SKM-1 treated with dmso at 0.1 percent for 144 hours (cell line): ENCODE measurements around the gene ELAPOR1.

Experiments
- DNase-seq: peaks from one replicate; lab custom pipeline; 2025; ENCODE audit not compliant: unreplicated experiment; lab: John Stamatoyannopoulos, UW

The ELAPOR1 gene, protein sequence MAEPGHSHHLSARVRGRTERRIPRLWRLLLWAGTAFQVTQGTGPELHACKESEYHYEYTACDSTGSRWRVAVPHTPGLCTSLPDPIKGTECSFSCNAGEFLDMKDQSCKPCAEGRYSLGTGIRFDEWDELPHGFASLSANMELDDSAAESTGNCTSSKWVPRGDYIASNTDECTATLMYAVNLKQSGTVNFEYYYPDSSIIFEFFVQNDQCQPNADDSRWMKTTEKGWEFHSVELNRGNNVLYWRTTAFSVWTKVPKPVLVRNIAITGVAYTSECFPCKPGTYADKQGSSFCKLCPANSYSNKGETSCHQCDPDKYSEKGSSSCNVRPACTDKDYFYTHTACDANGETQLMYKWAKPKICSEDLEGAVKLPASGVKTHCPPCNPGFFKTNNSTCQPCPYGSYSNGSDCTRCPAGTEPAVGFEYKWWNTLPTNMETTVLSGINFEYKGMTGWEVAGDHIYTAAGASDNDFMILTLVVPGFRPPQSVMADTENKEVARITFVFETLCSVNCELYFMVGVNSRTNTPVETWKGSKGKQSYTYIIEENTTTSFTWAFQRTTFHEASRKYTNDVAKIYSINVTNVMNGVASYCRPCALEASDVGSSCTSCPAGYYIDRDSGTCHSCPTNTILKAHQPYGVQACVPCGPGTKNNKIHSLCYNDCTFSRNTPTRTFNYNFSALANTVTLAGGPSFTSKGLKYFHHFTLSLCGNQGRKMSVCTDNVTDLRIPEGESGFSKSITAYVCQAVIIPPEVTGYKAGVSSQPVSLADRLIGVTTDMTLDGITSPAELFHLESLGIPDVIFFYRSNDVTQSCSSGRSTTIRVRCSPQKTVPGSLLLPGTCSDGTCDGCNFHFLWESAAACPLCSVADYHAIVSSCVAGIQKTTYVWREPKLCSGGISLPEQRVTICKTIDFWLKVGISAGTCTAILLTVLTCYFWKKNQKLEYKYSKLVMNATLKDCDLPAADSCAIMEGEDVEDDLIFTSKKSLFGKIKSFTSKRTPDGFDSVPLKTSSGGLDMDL

DNA sequence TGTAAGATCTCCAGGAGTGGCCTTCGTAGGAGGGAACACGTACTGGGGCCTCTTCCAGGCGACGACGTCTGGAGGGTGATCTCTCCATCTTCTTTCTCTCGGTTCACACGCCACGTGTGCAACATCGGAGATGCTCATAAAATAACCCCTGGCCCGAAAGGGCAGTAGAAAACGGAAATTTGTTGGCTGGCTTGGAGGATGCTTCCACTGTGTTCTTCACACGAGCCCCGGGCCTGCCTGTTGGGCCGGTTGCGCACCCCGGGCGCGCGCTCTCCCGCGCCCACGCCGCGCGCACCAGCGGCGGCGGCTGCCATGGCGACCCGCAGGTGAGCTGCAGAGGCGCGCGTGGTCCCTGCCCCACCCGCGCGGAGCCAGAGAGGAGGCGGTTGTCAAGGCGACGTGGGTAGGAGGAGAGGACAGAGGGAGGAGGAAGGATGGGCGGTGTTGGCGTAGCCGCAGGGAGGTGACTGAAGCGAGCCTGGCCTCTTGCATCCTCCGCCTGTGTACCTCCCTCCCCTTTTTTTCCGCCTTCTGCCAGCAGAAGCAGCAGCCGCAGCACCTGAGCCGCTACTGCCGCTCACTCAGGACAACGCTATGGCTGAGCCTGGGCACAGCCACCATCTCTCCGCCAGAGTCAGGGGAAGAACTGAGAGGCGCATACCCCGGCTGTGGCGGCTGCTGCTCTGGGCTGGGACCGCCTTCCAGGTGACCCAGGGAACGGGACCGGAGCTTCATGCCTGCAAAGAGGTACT is at the start of gene ELAPOR1:
TSS of gene ELAPOR1 (plus strand) at position 526 of the 752 bp plus-strand sequence. CDS start at position 595, 69 bp downstream.
- DNase-seq: no peak

DNA sequence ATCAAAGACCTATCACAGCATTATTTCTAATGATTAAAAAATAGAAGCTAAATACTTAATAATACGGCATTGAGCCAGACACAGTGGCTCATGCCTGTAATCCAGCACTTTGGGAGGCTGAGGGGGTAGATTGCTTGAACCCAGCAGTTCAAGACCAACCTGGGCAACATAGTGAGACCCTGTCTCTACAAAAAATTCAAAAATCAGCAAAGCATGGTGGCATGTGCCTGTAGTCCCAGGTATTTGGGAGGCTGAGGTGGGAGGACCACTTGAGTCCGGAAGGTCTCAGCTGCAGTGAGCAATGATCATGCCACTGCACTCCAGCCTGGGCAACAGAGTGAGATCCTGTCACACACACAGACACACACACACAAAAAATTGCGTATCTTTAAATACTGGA is 48.8 kb upstream of the ELAPOR1 start:
- DNase-seq: no peak

DNA sequence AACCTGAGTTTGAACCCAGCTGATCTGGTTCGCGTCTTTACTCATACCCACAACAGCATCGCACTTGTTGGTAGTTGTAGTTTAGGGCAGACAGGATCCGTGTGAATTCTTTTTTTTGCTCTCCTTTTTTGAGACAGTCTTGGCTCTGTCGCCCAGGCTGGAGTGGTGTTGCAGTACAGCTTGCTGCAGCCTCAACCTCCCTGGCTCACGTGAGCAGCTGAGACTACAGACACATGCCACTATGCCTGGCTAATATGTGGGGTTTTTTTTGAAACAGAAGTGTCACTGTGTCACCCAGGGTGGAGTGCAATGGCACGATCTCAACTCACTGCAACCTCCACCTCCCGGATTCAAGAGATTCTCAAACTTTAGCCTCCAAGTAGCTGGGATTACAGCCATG is 46.0 kb upstream of the ELAPOR1 start:
- DNase-seq: no peak

DNA sequence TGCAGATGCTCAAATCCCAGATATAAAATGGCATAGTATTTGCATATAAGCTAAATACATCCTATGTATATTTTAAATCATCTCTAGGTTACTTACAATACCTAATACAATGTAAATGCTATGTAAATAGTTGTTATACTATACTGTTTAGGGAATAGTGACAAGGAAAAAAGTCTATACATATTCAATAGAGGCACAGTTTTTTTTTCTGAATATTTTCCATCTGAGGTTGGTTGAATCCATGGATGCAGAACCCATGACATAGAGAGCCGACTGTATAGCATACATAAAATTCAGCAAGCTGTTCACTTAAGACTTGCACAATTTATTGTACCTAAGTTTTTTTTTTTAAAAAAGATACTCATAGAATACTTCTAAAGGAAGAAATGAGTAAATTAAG is 44.6 kb upstream of the ELAPOR1 start:
- DNase-seq: no peak

DNA sequence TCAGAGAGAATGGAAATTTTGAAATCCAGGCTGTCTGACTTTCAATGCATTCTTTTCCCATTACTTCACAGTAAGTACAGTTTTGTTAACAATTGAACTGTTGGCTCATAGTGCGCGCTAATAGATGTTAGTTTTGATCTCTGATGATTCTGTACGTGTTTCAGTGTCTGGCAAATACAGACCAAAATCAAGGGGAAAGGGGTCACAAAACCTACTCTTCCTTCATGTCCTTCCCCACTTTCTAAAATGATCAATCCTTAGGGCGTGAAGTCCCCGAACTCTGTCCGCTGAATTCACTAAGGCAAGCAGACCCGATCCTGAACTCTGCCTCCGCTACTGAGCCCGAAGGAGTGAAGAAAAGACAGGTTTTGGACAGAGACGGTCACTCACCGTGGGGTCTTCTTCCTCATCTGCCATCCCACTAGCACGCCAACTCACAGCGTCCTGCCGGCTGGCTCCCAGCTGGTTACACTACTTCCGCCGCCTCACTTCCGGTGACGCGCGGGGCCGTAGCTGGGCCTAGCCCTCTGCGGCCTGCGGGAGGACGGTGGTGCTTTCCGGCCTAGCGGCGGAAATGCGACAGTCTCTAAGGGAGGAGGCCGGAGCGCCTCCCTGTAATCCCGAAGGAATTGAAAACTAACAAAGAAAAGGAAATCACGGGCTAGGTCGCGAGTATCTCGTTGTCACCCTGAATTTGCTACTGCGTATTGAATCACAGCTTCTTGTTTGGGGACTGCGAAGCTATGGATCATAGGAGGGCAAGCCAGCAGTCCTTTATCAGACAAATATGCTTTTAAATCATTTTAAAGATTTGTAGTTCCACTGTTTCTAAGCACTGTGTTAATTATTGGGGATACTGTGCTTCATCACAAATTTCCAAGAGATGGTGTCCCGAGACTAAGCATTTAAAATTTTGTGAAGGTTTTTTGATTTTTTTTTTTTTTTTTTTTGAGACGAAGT is 38.1 kb upstream of the ELAPOR1 start, which contains the start of gene TAF13:
TSS of gene TAF13 (minus strand) at position 473 of the 960 bp plus-strand sequence. CDS start at position 417, 56 bp downstream.
- DNase-seq: peak; percentile 91

DNA sequence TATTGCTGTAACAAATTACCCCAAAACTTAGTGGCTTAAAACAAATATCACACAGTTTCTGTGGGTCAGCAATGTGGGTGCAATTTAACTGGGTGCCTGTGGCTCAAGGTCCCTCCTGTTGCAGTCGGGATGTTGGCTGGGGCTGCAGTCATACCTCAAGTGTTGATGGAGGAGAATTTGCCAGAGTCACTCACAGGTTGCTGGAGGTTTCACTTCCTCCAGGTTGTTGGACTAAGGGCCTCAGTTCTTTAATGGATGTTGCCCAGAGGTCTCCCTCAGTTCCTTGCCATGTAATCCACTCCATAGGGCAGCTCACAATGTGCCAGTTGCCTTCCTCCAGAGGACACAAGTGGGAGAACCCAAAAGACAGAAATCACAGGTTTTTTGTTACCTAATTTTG is 35.6 kb upstream of the ELAPOR1 start:
- DNase-seq: no peak

DNA sequence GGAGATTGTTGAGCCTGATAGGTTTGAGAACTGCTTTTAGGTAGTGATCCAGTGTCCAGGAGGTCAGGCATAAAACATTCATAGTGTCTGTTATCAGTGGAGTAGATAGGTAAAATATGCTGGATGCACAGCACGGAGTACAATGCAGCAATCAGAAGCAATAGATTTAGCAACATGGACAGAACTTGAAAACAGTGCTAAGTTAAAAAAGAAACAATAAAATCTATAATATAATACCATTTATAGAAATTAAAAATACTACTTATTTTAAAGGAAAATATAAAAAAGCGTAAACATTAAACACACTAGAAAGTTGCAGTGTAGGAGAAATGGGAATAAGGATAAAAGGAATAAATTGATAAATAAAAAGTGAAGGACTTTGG is 34.7 kb upstream of the ELAPOR1 start:
- DNase-seq: no peak

DNA sequence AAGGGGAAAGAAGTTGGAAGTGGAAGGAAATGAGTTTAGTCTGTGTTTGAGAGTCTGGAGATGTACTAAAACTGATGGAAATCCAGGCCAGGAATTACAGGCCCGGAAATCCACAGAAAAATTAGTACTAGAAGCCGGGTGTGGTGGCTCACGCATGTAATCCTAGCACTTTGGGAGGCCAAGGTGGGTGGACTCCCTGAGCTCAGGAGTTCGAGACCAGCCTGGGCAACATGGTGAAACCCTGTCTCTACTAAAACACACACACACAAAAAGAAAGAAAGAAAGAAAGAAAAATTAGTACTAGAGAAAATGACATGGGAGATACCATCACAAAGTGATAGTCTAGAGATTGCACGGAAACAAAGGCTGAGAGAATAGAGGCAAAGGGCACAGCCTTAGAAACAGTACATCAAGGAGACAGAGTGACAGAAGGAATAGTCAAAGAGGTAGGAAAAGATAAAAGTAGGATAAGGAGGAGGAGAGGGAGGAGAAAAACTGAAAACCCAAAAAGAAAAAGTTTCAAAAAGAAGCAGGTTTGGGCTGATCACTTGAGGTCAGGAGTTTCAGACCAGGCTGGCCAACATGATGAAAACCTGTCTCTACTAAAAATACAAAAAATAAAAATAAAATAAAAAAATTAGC is 33.4 kb upstream of the ELAPOR1 start:
- no peak for DNase-seq

DNA sequence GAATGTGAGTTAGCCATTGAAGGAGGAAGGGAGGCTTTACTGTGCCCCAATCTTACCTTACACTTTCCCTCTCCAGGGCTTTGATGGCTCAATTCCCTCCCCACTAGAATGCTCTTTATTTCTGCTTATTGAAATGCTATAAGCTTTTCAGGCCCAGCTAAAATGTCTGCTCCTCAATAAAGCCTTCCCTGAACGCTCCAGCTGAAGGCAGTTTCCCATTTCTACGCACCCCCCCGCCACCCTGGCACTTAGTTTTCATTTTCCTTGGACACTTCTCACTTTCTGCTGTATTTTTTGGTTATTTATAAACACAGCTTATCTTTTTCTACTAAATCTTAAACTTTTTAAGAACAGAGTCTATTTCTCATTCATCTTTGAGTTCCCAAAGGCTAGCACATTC is 30.4 kb upstream of the ELAPOR1 start:
- no peak for DNase-seq

DNA sequence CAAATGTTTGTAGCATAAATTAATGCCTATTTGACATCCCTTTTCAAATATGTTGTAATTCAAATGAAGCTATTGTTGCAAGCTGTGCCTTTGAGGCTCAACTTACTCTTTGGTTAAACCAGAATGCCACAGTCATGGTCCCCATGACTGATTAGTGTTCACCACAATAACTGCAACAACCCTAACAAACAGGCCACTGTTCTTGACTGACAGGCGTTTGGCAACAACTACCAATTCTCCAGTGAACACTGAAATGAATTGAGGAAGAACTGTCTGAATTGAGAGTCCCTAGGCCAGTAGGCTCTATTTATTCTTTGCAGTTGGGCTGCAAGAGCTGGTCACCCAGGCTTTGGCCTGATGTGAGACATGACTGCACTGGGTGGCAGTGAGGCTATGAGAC is 30.0 kb upstream of the ELAPOR1 start:
- DNase-seq: no peak

DNA sequence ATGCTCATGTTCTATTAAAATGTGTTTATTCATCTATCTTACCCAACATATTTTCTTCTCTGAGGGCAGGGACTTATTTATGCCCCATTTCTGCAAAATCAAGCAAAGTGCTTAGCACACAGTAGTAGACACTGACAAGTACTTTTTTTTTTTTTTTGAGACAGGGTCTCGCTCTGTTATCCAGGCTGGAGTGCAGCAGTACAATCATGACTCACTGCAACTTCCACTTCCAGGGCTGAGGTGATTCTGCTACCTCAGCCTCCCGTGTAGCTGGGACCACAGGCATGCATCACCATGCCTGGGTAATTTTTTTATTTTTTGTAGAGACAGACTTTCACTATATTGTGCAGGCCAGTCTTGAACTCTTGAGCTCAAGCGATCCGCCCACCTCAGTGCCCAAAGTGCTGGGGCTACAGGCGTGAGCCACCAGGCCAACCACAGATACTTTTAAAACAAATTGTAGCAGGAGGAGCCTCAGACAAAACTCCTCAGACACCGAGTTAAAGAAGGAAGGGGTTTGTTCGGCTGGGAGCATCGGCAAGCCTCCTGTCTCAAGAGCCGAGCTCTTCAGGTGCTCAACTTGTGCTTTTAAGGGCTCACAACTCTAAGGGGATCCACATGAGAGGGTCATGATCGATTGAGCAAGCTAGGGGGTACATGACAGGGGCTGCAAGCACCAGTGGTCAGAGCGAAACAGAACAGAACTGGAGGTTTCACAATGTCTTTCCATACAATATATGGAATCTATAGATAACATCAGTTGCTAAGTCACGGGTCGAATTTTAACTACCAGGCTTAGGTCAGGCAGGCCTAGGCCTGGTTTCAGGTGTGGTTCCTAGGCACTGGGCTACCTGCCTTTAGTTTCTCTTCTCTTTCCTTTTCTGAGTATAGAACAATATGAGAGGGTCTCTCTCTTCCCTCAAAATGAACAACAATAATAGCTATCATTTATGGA is 29.1 kb upstream of the ELAPOR1 start:
- no peak for DNase-seq

DNA sequence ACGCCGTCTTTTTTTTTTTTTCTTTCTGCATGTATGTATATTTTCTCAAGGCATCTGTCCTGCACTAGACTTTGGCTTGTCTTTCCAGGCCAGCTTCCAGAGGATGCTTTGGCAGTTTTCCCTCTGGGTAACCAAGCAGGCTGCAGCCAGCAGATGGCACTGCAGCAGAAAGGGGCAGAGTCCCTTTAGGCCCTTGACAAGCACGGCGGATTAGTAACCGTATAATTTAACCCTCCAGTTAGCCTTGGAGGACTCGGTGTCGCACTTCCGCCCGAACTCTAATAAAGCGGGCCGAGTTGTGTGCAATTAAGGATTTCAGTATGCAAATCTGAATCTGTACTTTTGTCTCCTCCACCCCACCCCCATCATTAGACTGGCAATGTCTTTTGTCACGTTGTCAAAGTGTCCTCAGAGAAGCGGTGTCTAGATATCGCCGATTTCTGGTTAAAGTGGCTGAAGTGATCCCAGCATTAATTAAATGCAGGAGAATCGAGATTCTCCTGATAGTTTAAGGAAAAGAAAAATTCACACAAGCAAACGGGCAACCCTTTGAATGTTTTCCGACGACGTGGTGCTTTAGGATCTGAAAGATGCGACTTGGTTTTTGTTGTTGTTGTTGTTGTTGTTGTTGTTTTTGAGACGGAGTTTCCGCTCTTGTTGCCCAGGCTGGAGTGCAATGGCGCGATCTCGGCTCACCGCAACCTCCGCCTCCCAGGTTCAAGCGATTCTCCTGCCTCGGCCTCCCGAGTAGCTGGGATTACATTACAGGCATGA is 24.5 kb upstream of the ELAPOR1 start:
- peak; percentile 52 for DNase-seq

DNA sequence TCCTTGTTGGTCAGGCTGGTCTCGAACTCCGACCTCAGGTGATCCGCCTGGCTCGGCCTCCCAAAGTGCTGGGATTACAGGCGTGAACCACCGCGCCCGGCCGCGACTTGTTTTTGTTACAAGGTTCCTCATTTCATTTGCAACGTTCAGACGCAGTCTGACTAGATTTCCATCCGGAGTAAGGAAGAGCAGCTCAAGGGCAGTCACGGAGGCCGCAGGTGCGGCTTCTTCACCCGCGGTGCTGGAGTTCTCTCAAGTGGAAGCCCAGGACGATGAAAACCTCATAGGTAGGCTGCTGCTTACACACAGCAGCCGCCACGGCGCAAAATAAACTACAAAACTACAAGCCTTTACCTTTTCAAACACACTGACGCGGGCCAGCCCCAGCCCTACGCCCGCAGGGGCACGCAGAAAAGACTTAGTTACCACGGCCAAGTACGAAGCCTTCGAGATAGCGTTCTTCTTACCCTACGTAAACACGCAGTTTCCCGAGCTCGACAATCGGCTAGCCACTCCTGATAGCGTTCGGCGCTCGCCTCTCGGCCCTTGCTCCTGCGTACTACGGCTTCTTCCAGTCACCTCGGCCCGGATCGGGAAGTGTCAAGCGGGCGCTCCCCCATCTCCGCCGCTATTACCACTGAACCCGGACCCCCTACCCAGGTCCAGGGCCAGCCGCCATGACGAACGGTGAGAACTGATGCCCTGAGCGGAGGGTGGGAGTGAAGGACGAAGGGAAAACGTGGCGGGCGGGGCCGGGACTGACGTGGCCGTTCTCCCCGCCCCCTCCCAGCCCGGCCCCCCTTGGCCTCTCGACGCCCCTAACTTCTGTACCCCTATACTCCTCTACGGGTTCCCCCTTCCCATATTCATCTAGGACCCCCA is 23.5 kb upstream of the ELAPOR1 start, which contains the start of gene TMEM167B:
TSS of gene TMEM167B (plus strand) at position 569 of the 882 bp plus-strand sequence. CDS start at position 678, 109 bp downstream.
- peak; percentile 93 for DNase-seq

DNA sequence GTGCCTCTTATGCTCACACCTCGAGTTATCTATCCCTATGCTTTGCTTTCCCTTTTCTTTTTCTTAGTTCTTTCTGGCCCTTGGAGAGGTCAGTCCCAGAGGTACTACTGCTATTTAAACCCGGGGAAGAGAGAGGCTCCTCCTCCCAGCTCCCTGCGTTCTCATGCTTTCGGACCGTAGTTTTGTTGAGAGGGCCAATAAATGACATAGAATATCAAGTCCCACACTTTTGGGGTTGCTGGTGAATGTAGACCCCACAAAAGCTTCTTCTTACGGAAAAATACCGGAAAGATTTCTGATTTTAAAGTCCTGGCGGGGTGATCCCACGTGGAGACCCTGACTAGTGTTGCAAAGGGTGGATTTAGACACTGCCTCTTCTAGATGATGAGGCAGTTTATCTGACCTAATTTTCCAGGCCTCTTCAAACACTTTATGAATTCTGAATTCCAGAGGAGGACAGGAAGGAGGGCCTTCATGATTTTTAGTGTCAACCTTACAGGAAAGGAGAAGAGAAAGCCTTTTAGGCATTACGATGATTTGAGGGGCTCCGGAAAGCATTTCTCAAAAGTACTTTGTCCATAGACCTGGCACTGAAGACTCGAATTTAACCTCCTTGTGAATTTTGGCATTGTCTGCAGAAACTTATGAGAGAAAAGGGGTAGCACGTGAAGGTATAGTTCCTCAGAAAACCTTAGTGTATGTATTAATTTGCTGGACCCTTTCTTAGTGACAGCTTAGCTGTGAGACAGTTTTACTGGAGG is 22.7 kb upstream of the ELAPOR1 start:
- peak; percentile 55 for DNase-seq

DNA sequence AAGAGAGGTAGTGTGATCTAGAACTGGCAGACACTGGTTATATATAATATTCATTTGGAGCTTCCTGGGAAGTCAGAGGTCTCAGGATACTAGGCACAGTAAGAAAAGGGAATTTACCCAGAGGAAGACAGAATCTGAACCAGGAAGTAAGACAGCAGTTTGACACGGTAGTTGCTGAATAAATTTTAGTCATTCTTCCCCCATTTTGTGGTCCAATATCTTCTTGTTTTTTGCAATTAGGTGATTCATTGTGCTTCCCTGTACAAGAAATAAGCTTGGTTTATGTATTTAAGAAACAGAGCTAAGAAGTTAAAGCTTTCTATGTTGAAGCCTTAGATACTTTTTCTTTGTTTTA is 22.1 kb upstream of the ELAPOR1 start:
- peak; percentile 43 for DNase-seq

DNA sequence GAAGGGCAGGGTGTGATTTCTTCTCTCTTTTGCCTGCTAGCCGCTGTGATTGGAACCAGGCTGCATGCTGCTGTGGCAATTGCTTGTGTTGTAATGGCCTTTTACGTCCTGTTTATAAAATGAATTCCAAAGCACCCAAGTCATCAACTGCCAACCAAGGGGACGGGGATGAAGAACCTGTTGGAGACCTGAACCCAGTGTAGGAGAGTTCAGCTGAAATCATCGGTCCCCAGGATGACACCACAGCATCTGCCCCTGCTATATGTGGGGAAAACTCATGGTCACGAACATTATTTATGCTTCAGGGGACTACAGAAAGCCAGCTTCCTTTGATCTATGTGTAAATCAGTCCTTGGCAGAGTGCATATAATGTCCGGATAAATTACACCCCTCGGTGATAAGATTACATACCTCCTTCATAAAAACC is 19.5 kb upstream of the ELAPOR1 start:
- DNase-seq: no peak
